DMS 273 treated with DMSO at 0.1 percent for 48 hours (cell line): ENCODE measurements around the gene WNT7A.
"Not testable (repeated sequence)": the region's sequence is repeated elsewhere in the genome, so short reads cannot be mapped to it uniquely, and the experiment has no call there.

Experiments used
- DNase-seq: peaks from one replicate; lab custom pipeline; 2025; lab: John Stamatoyannopoulos, UW

WNT7A gene

GRCh38 chr3:13865581-13865980 lies 14.3 kb downstream of the WNT7A start:
- DNase-seq = no peak

GRCh38 chr3:13865106-13865505 lies 14.8 kb downstream of the WNT7A start:
- DNase-seq = no peak

- DNase-seq = no peak
Observed at GRCh38 chr3:13863965-13864595, 15.8 kb downstream of the WNT7A start.

- no peak for DNase-seq
Observed at GRCh38 chr3:13863382-13863952, 16.4 kb downstream of the WNT7A start.

- no peak for DNase-seq
Observed at GRCh38 chr3:13861461-13861860, 18.4 kb downstream of the WNT7A start.

- DNase-seq = no peak
Observed at GRCh38 chr3:13860001-13860400, 19.9 kb downstream of the WNT7A start.

- no peak for DNase-seq
Observed at GRCh38 chr3:13858768-13859520, 20.9 kb downstream of the WNT7A start.

- DNase-seq = no peak
Observed at GRCh38 chr3:13857702-13858380, 22.0 kb downstream of the WNT7A start.

GRCh38 chr3:13856628-13857027 lies 23.2 kb downstream of the WNT7A start:
- DNase-seq = not testable (repeated sequence)

- no peak for DNase-seq
Observed at GRCh38 chr3:13856006-13856405, 23.9 kb downstream of the WNT7A start.

- no peak for DNase-seq
Observed at GRCh38 chr3:13854492-13854891, 25.4 kb downstream of the WNT7A start.

GRCh38 chr3:13853978-13854296 lies 25.9 kb downstream of the WNT7A start:
- DNase-seq = no peak

- DNase-seq = no peak
Observed at GRCh38 chr3:13853256-13853977, 26.5 kb downstream of the WNT7A start.

GRCh38 chr3:13852638-13853009 lies 27.2 kb downstream of the WNT7A start:
- no peak for DNase-seq

- no peak for DNase-seq
Observed at GRCh38 chr3:13851997-13852637, 27.8 kb downstream of the WNT7A start.

- DNase-seq = no peak
Observed at GRCh38 chr3:13851091-13851849, 28.6 kb downstream of the WNT7A start.

GRCh38 chr3:13850161-13850945 lies 29.5 kb downstream of the WNT7A start:
- no peak for DNase-seq

- no peak for DNase-seq
Observed at GRCh38 chr3:13849018-13849417, 30.9 kb downstream of the WNT7A start.

GRCh38 chr3:13846716-13847570 lies 32.9 kb downstream of the WNT7A start:
- DNase-seq = no peak
